ENCODE results near the gene AFAP1. TPM values are rescaled to one million over a fixed set of nuclear protein-coding genes. Genes with fewer than 3 reads are reported as not detected.

AFAP1 gene
- total RNA-seq, 1 donor from 2014 or later, result 6.7 TPM

GRCh38 chr4:7970361-7970946 lies 30.8 kb upstream of the AFAP1 start:
- intact Hi-C loops (cut with micrococcal nuclease), result loop anchor here (1.0 to 5.0 kb wide), 2 partner anchors 31 to 213 kb away; partner anchors contain the start of gene AFAP1

- intact Hi-C loops (cut with micrococcal nuclease), result loop anchor here (5.0 kb wide), 1 partner anchor 459 kb away; no protein-coding TSS in a partner anchor
Observed at GRCh38 chr4:7968262-7968896, 28.7 kb upstream of the AFAP1 start.

DNA sequence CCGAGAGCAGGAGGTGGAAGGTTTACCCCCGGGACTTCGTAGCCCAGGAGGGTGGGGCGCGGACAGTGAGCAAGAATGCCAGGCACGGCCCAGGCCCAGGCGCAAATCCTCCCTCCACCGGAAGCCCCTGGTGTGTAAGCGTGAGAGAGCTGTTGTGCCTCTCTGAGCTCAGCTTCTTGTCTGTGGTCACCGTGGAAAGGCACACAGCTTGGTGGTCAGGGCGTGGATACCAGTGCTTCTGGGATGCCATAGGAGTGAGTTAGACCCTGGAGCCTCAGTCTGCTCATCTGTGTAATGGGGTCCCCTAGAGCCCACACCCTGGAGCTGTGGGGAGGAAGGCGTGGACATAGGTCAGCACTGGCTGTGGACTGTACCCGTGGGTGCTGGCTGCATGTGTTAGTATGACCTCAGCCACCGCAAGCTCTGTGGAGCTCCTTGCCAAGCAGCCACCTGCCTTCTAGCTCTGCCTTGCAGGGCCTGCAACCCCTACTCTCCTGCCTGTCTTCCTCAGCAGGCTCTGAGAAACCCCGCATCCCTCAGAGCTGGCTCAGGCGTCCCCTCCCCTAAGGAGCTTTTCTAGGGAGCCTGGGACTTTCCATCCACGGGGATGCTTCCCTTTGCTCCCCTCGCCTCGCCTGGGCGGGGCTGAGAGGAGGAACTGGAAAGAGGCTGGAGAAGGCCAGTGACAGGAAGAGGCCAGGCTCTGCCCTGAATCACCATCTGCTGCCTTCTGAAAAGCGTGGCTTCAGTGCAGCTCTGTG lies 28.0 kb upstream of the AFAP1 start:
- intact Hi-C loops (cut with micrococcal nuclease), result loop anchor here (5.0 kb wide), 1 partner anchor 460 kb away; no protein-coding TSS in a partner anchor

DNA sequence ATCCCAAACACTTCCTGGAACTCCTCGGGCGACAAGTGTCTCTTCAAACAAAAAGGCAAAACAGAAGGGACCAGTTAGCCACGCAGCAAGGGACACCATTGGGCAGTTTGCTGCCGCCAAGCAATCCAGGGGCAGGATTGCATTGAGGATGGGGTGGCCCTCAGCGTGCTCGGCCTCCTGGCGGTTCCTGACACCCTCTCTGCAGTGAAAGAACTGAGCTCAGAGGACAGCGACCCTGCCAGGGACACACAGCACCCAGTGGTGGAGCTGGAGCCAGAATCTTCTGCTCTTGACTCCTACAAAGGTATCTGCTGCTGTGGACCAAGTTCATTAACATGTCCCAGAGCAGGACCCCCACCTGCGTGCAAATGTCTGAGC lies 27.4 kb upstream of the AFAP1 start:
- intact Hi-C loops (cut with micrococcal nuclease), result loop anchor here (5.0 kb wide), 1 partner anchor 460 kb away; no protein-coding TSS in a partner anchor

DNA sequence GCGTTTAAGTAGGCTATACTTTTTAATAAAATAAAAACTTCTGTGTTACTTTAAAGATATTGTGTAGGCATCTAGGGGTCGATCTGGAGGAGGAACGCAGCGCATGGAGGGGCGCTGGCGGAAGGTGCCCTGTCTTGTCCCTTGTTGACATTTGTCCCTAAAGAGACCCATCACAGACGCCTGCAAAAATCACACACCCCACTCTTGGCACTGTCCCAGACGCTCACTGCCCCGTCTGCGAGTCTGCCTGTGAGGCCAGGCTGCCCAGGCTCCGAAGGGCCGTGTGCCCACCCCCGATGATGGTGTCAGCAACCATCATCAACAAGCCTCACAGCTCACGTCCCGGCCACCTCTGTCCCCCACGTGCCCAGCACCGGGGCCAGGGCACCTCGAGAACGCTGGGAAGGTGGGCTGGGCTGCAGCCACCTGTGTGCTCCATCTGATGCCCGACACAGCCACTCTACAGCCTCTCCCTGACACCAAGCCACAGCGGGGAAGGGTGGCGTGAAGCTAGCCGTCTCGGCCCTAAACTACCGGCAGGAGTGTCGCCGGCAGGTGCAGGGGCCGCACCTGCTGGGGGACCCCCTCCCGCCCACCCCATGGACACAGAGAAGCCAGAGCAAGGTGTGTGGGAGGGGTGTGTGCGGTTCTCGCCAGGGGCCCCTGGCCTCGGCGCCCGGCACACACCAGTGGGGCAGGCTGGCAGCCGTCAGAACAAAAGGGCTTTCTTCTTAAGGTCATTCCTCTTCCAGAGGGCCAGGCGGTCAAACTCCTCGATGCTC lies 26.8 kb upstream of the AFAP1 start:
- intact Hi-C loops (cut with micrococcal nuclease), result loop anchor here (5.0 kb wide), 1 partner anchor 461 kb away; no protein-coding TSS in a partner anchor

- intact Hi-C loops (cut with micrococcal nuclease), result loop anchor here (5.0 kb wide), 2 partner anchors 108 to 462 kb away; no protein-coding TSS in a partner anchor
Observed at GRCh38 chr4:7964890-7965662, 25.4 kb upstream of the AFAP1 start.

- intact Hi-C loops (cut with micrococcal nuclease), result loop anchor here (5.0 kb wide), 1 partner anchor 107 kb away; no protein-coding TSS in a partner anchor
Observed at GRCh38 chr4:7964459-7964858, 24.8 kb upstream of the AFAP1 start.

- intact Hi-C loops (cut with micrococcal nuclease), result loop anchor here (5.0 kb wide), 1 partner anchor 106 kb away; no protein-coding TSS in a partner anchor
Observed at GRCh38 chr4:7963691-7964090, 24.0 kb upstream of the AFAP1 start.

GRCh38 chr4:7962609-7963508 lies 23.2 kb upstream of the AFAP1 start:
- intact Hi-C loops (cut with micrococcal nuclease), result loop anchor here (5.0 kb wide), 1 partner anchor 106 kb away; no protein-coding TSS in a partner anchor

DNA sequence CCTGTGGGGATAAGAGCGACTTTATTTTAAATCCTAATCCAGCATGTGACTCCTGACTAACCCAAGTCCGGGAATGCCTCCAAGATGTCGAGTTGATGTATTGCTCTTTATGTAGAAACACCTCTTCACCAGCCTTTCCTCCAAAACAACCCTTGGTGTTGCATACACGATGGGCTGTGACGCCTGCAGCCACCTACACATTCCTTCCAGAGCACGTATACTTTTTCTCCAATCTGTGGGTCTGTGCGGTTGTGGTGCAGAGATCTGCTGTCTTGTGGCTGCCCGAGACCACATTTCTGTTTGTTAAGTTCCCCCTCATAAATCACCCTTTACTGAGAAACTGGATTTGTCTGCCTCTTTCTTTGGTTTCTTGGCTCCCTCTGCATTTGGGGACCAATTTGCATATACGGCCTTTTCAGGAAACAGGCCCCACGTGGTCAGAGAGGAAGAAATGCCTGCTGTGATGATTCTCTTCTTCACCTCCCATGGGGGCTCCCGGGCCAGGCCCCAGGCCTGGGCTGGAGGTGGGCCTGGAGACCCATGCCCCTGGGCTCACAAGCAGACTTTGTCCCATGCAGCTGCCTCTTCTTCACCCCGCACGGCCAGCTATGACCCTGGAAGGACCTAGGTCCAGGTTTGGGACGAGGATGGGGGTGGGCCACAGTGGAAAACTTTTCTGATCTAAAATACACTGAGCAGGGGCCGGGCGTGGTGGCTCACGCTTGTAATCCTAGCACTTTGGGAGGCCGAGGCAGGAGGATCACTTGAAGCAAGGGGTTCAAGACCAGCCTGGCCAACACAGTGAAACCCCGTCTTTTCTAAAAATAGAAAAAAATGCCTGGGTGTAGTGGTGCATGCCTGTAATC lies 21.4 kb upstream of the AFAP1 start:
- intact Hi-C loops (cut with micrococcal nuclease), result loop anchor here (5.0 kb wide), 1 partner anchor 104 kb away; no protein-coding TSS in a partner anchor

GRCh38 chr4:7960017-7960789 lies 20.5 kb upstream of the AFAP1 start:
- intact Hi-C loops (cut with micrococcal nuclease), result loop anchor here (5.0 kb wide), 1 partner anchor 103 kb away; no protein-coding TSS in a partner anchor

DNA sequence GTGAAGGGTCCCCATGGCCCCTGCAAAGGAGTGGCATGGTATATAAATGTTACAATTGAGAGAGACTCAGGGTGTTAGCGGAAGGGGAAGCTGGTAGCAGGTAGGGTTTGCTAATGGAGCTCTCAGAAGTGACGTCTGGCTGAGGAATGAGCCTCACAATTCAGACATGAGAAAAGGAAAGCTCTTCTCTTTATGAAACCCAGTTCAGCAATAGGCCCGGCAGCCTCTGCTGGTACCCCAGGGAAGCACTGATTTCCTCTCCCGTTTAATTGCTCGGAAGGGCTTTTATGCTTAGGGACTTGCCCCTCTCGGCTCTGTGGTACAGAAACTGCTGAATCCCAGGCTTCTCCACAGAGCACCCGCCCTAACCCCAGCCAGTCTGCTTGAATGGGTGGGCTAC lies 19.4 kb upstream of the AFAP1 start:
- intact Hi-C loops (cut with micrococcal nuclease), result no loop called here

GRCh38 chr4:7956934-7957656 lies 17.4 kb upstream of the AFAP1 start:
- intact Hi-C loops (cut with micrococcal nuclease), result no loop called here

- intact Hi-C loops (cut with micrococcal nuclease), result no loop called here
Observed at GRCh38 chr4:7956270-7956808, 16.7 kb upstream of the AFAP1 start.

- intact Hi-C loops (cut with micrococcal nuclease), result no loop called here
Observed at GRCh38 chr4:7955393-7955792, 15.7 kb upstream of the AFAP1 start.

DNA sequence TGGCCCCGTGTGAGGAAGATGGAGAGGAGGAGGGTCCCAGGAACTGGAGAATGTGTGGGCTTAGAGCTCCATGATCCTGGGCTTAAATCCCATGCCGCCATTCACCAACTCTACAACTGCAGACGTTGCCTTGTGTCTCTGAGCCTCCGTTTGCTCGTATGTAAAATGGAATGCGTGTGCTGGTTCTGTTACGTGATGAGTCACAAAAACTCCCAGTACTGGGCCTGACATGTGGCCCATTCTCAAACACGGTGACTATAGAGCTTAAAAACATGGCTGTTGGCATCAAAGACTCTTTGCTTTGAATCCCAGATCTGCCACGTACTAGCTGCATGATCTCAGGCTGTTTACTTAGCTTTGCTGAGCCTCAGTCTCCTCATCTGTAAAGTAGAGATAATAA lies 13.0 kb upstream of the AFAP1 start:
- intact Hi-C loops (cut with micrococcal nuclease), result no loop called here
